Body of pancreas (tissue), 4 donors: ENCODE data around the gene CCDC43.

Experiments used
- CTCF ChIP-seq, 7 experiments: fragments of 450-650 bp in 4 of 7; fragments of 200-600 bp in 3 of 7; sonication (generic) in 3 of 7; IDR thresholded peaks; one replicate each; pipeline ENCODE4 v1.5.1; 2016 to 2019; ENCODE audit warnings: antibody characterized with exemption in 7 of 7
- POLR2A ChIP-seq, 3 donors: fragments of 450-650 bp; IDR thresholded peaks; one replicate each; pipeline ENCODE4 v1.6.1; 2016; ENCODE audit warnings: antibody characterized with exemption in 3 of 3, mild to moderate bottlenecking in 2 of 3

DNA sequence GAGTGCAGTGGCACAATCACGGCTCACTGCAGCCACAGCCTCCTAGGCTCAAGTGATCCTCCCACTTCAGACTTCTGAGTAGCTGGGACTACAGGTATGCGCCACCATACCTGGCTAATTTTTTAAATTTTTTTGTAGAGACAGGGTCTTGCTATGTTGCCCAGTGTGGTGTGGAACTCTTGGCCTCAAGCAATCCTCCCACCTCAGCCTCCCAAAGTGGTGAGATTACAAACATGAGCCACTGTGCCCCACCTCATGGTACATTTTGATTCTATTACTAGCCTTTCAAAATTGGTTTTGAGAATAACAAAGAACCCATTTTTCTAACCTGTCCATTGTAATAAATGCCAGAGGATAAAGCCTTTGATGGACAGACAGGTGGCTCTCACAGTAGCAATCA is 1.4 kb downstream of the CCDC43 start:
- TF ChIP-seq CTCF (IDR thresholded peaks at IDR 0.05), result no peak
- no peak for TF ChIP-seq POLR2A (IDR thresholded peaks at IDR 0.05)
